Skeletal muscle cell (primary cell): ENCODE measurements around the gene PLXNA1.

Experiments used
- DNase-seq: peaks from one replicate; pipeline ENCODE4 v3.0.0-alpha.2; 2010; ENCODE audit warnings: low read depth
- H3K4me3 ChIP-seq: 2 replicates; pipeline ENCODE4 v1.5.1; 2011; ENCODE audit warnings: low read depth, mild to moderate bottlenecking, control low read depth, low read length, moderate library complexity

The PLXNA1 gene

DNA sequence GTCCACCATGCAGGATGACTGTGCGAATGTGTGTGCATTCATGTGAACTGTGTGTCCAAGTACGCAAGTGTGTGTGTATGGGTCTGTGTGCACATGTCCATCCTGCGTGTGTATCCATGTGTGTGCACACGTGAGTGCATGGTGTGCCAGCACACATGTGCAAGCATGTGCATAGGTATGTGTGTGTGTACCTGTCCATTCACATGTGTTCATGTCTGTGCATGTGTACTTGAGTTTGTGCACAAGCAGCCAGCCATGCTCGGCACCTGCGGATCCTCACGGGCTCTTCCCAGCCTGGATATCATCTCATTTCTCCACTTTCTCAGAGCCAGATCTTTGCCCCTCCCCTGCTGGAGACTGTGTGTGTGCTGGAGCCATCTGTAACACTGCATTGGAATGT lies 18.7 kb upstream of the PLXNA1 start:
- H3K4me3 ChIP-seq: no peak overlapping the region
- DNase-seq: no peak

GRCh38 chr3:126964950-126965349 lies 18.0 kb upstream of the PLXNA1 start:
- no peak overlapping the region for H3K4me3 ChIP-seq
- DNase-seq: no peak

GRCh38 chr3:126965526-126966080 lies 17.3 kb upstream of the PLXNA1 start:
- H3K4me3 ChIP-seq: no peak overlapping the region
- no peak for DNase-seq

GRCh38 chr3:126967386-126967785 lies 15.5 kb upstream of the PLXNA1 start:
- DNase-seq: no peak
- H3K4me3 ChIP-seq: no peak overlapping the region

DNA sequence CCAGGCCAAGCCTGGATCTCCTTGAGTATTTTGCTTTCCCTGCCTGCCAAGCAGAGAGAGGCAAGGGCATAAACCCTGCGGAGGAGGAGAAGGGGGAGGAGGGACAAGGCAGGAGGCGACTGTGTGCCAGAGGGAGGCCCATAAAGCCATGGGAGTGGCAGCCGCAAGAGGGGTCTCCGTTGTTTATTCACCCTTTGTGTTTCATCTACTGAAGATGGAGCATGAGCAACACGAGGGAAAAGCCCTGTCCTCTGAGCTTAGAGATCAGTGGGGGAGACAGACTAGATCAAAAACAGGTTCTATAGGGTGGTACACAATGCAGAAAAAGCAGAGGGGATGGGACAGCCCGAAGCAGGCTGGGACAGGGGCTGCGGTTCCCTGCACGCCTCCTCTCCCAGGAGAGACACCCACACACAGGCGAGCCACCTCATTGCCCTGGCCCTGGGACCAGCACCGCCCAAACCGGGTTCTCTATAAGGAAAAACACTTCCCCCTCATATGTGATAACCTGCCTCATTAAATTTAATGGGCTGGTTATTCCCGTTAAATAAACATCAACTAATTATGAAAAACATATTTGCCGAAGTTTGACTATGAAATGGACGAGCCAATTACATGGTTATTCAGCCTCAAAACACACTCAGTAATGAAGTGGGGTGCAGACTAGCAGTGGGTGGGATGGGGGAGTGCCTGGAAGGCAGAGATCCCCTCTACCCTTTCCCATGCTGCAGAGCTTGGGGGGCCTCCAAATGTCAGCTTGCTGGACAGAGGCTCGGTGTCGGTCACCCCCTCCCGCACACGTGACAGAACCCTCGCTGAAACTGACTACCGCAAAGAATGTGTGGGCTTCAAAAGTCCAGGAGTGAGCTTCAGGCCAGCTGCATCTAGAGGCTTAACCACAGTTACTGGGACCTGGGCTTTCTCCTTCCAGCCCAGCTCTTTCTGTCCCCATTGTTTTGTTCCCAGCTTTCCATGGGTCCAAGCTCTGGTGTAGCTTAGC lies 14.2 kb upstream of the PLXNA1 start:
- DNase-seq: no peak
- H3K4me3 ChIP-seq: no peak overlapping the region

GRCh38 chr3:126969586-126969985 lies 13.3 kb upstream of the PLXNA1 start:
- peak; percentile 94 for DNase-seq
- no peak overlapping the region for H3K4me3 ChIP-seq

DNA sequence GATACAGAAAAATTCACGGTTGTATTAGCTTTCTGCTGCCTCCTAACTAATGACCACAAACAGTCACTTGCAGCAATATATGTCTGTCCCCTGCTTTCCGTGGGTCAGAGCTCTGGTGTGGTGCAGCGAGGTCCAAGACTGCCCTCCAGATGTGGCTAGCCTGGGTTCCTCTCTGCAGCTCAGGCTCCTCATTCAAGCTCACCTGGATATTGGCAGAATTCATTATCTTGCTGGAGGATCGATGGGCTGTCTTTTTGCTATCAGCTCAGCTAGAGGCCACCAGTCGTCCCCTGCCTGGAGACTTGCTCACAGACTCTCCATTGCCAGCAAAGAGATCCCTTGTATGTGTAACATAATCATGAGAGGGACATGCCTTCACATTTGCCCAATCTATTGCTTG lies 12.8 kb upstream of the PLXNA1 start:
- DNase-seq: no peak
- H3K4me3 ChIP-seq: no peak overlapping the region

DNA sequence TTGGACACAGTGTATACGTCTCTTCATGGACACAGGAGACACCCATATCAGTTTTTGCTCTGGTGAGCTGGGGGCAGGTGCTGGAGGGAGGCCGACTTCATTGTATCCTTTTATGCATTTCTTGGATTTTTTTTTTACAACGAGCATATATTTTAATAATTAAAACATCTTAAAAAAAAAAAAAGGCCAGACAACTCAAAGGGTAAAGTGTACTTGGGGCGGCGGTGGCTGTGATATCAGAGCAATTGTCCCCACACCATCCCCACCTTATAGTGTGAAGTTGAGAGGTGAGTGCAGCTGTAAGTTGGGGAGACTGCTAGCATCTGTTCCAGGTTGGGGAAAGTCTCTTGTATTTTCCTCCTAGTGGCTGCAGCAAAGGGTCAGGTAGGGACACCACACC lies 12.0 kb upstream of the PLXNA1 start:
- DNase-seq: no peak
- no peak overlapping the region for H3K4me3 ChIP-seq

DNA sequence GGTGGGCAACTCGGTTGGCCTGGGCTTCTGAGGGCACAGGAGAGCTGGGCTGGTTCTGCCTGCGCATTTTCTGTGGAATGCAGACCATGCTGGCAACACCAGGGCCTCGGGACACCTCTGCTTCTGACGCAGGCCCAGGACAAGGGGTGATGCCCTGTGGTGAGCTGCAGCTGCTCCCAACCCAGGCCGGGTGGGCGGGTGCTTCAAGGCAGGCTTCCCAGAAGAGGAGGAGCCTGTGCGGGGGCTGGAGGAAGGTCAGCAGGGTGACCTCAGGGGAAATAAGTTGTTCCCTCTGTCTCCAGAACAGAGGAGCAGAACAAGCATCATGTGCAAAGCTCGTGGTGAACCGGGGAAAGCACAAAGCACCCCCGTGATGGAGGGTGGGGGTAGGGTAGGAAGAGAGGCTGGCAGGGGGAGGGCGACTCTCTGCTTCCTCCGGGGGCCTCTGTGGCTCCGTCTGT lies 11.0 kb upstream of the PLXNA1 start:
- peak; percentile 88 for DNase-seq
- no peak overlapping the region for H3K4me3 ChIP-seq

DNA sequence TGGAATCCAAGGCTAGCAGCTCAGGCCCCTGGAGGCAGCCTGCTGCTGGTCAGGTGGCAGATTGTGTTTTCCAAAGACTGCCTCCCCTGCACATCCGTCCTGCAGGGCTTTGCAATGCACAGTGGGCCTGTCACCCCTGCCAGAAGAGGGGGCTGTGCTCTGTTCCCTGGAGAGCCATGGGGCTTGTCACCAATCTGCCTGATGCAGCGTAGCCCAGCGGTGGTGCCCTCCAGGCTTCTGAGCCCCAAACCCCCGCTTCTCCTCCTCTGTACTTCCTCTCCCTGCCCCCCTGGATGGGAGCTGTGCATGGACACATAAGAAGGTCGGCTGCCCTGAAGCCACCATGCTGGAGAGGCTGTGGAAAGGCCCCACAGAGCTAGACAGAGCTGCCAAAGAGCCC lies 10.0 kb upstream of the PLXNA1 start:
- DNase-seq: no peak
- H3K4me3 ChIP-seq: no peak overlapping the region

DNA sequence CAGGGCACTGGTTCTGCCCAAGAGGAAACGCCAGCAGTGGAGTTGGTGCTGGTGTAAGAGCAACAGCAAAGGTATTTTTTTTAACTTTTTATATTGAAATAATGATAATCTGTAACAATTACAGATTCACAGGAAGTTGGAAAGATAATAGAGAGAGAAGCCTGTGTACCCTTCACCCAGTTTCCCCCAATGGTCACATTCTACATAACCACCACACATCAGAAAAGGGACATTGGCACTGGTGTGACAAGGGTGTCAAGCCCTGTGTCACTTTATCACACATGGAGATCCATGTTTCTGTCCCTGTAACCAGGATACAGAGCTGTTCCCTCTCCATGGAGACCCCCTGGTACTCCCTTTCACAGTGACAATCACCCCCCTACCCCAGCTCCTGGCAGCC lies 9.1 kb upstream of the PLXNA1 start:
- no peak for DNase-seq
- H3K4me3 ChIP-seq: no peak overlapping the region

DNA sequence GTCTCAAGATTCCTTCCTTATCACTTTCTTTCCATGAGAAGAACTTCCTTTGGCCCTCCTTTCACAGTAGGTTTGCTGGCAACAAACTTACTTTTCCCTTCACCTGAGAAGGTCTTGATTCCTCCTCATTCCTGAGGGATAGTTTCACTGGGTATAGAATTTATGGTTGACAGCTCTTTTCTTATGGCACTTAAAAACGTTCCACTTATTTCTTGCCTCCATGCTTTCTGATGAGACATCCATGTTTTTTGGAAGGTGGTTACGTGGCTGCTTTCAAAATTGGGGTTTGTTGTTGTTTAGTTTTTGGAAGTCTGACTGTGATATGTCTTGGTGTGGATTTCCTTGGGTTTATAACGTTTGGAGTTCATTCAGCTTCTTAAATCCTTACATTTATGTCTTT lies 8.2 kb upstream of the PLXNA1 start:
- no peak for DNase-seq
- no peak overlapping the region for H3K4me3 ChIP-seq

- H3K4me3 ChIP-seq: no peak overlapping the region
- no peak for DNase-seq
Observed at GRCh38 chr3:126976906-126977305, 6.0 kb upstream of the PLXNA1 start.

DNA sequence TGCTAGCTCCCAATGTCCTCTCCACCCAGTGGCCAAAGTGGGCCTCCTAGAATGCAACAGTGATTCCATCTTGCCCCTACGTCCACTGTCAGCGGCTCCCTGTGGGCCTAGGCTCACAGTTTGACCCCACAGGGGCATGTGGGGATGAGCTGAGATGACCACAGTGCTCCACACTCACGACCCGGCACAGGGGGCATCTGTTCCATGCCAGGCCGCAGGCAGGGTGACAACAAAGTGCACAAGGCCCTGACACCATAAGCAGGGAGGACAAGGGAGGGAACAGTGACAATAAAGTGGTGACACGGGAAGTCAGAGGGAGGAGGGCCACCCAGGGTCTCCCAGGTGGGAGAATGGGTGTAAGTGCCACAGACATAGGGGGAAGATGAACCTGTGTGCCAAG lies 5.1 kb upstream of the PLXNA1 start:
- no peak overlapping the region for H3K4me3 ChIP-seq
- DNase-seq: no peak

- H3K4me3 ChIP-seq: no peak overlapping the region
- DNase-seq: no peak
Observed at GRCh38 chr3:126978291-126978690, 4.6 kb upstream of the PLXNA1 start.

GRCh38 chr3:126979046-126979628 lies 3.8 kb upstream of the PLXNA1 start:
- H3K4me3 ChIP-seq: no peak overlapping the region
- DNase-seq: no peak

DNA sequence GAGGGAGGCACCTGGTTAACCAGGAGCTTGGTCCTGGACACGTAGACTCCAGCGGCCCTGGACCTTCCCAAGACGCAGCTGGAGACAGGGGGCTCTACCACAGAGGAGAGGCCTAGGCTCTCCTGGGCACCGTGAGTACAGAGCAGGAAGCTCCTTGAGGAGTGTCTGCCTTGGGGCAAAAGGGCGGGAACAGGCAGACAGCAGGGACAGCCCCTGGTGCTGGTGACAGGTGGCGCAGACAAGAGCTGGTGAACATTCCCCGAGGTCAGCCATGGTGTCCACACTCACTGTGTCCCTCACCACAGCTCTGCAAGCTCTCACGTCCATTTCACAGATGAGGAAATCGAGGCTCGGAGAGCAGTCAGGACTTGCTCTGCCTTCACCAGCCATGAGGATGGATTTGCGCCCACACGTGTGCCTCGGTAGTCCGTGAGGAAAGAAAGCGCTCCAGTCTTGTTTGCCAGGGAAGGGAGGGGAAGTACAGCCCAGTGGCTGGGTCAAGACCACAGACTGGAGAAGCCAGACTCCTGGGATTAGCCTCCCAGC lies 2.6 kb upstream of the PLXNA1 start:
- no peak for DNase-seq
- H3K4me3 ChIP-seq: no peak overlapping the region

- H3K4me3 ChIP-seq: peak overlapping the region; percentile 53
- no peak for DNase-seq
Observed at GRCh38 chr3:126982126-126982470, 817 bp upstream of the PLXNA1 start.

DNA sequence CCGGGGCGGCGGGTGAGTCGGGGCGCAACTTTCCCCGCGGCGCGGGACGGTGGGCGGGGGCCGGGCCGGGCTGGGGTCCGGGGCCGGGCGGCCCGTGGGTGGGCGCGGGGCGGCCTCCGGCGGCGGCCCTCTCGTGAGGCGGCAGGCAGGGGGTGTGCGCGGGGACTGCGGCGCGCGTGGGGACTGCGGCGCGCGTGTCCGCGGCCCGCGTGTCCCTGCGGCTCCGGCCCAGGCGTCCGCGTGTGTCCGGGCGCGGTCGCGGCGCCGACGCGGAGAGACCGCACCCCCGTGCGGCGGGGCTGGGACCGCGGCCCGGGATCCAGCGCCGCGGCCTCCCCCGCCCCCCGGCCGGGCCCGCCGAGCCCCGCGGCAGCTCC lies 349 bp downstream of the PLXNA1 start:
- H3K4me3 ChIP-seq: peak overlapping the region; percentile 58
- DNase-seq: no peak

GRCh38 chr3:126983653-126984390 lies 907 bp downstream of the PLXNA1 start:
- DNase-seq: no peak
- H3K4me3 ChIP-seq: peak overlapping the region; percentile 58
